Loucy (cell line): ENCODE measurements around the gene ARMC9.

Source experiments
- CTCF ChIP-seq: fragments of 200-600 bp; sonication (generic); conservative IDR thresholded peaks from 2 replicates; pipeline ENCODE4 v1.5.1; 2014; ENCODE audit warnings: mild to moderate bottlenecking, antibody characterized with exemption, low read length
- EZH2phosphoT487 ChIP-seq: fragments of 200-600 bp; IDR thresholded peaks from 2 replicates; pipeline ENCODE4 v1.6.1; 2018; ENCODE audit warnings: antibody characterized with exemption, mild to moderate bottlenecking, moderate library complexity, borderline replicate concordance

GRCh38 chr2:231170055-231170454, 28.4 kb upstream of the ARMC9 start:
- TF ChIP-seq CTCF (no peak), EZH2phosphoT487 (no peak)
